NCI-H2196 treated with DMSO at 0.1 percent for 48 hours (cell line): ENCODE results near the gene ODF2L.

ENCODE experiments used
- DNase-seq: peaks from one replicate; lab custom pipeline; 2025; ENCODE audit not compliant: unreplicated experiment; lab: John Stamatoyannopoulos, UW

ODF2L gene

DNA sequence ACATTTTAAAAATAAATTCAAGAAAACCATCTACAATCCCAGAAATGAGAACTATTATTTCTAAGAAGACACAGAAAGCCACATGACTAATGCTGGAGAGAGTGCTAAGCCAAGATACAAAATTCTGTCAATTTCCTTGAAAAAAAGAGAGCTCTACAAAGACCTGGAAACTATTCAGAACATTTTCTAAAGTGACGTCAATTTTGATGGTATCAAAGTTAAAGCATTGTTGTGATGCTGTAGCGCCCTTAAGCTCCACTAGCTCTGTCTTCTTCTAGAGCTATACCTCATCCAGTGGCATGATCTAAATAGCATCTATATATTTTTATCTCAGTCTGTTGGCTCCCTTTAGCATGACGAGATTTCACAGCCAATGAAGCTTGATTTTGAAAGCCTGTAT lies 73.9 kb downstream of the ODF2L start:
- no peak for DNase-seq

DNA sequence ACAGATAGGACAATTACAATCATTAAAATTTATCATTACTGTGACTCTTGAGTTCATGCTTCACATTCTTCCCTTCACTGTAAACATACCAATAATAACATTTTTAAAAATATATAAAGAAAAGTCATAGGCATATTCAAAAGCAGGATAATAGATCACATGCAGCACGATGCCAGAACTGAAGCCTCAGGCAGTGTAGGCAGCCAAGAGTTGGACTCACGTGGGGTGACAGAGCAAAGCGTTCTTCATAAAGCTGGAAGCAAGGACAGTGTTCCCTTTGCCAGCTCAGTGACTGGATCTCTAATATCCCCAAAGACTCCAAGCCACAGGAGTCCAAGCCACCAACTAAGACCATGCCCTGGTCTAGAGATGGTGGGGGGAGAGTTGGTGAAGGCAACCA lies 77.7 kb downstream of the ODF2L start:
- DNase-seq: no peak

DNA sequence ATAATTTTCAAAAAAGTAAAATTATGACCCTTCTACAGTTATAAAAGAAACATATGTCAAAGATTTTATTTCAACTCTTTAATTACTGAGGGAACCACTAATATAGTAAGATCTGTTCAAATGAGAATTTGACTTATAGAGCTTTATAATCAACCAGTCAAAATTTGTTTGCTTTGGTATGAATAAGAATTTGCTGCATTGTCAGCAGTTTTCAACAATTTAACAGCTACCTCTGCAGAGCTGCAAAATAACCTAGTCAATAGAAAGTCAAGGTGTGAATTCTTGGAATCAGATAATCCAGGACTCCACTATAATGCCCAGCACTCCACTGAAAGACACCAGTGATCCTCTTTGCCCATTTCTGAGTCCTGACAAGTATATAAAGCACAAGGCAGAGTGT lies 78.2 kb downstream of the ODF2L start:
- DNase-seq: no peak

DNA sequence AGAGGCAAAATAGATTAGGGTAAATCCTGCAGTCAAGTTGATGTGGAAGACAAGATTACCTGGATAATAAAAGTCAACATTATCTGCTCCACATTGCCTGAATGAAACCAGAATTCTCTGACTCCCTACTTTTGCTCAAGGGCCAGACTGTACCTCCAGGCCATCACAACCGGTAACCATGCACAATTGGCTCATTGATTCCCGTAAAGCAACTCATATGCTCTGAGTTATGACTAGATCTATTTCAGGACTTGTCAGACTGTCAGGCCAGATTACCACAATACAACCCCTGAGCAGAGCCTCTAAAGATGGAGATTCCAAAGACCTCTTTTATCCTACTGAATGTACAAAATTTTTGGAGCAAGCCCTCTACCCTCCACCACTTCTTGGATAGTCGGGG lies 90.4 kb downstream of the ODF2L start:
- DNase-seq: no peak

DNA sequence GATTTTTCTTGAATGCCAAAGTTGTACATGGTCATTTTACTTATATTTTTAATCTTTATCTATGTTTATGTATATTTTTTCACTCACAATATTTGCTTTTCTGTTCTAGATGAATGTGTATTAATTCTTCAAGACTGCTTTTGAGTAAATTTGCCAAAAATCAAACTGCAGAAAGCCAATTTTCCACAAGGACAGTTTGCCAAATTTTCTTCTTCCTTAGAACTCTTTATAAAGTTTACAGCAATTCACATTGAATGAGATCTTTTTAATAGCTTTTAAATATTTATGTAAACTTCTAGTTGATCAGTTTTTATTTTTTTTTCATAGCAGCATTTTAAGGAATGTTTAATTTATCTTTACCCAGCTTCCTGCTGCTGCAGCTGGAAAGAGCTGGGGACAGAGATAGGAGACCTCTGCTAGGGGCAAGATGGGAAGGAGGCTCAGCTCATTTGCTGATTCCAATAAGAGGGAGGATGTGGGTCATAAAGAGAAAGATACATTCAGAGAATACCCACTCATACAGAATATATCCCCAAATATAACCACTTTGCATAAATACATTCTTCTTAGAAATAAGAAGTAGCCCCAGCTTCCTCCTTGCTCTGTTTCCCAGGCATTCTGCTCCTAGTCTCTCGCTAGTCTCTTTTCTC lies 93.0 kb downstream of the ODF2L start:
- DNase-seq: no peak
